Activated T-cell treated with anti-CD3 and anti-CD28 coated beads, Interleukin-2, amount 50 U/mL, for 4 hours (primary cell): ENCODE results near the gene MRPL40. TPM values are rescaled to one million over a fixed set of nuclear protein-coding genes. Genes with fewer than 3 reads are reported as not detected.

Experiments used
- ATAC-seq, 2 donors: fragments of 200-7000 bp; cut with Tn5 transposase; one replicate each; pipeline ENCODE4 v1.10.0; 2021
- DNase-seq: peaks from one replicate; pipeline ENCODE4 v3.0.0-alpha.2; 2020
- H3K27me3 Mint-ChIP-seq: one replicate; pipeline ENCODE4 v1.8.0; 2021; ENCODE audit warnings: low read depth, mixed read lengths
- H3K36me3 Mint-ChIP-seq: one replicate; pipeline ENCODE4 v1.8.0; 2022; ENCODE audit warnings: mixed read lengths; ENCODE audit not compliant: insufficient read depth
- H3K4me1 Mint-ChIP-seq: one replicate; pipeline ENCODE4 v1.8.0; 2021; ENCODE audit warnings: low read depth, mixed read lengths
- H3K4me3 Mint-ChIP-seq: one replicate; pipeline ENCODE4 v1.8.0; 2021; ENCODE audit warnings: mild to moderate bottlenecking, moderate library complexity, mixed read lengths
- H3K9me3 Mint-ChIP-seq: one replicate; pipeline ENCODE4 v1.8.0; 2021; ENCODE audit warnings: mixed read lengths
- total RNA-seq, 3 donors: library from RNA; stranded (reverse); gene quantifications; one replicate each; pipeline ENCODE4 v1.2.1, GENCODE V29; 2021

Gene MRPL40
- total RNA-seq, 3 donors from 2014 or later = 35.9 to 41.4 (median 39.2) TPM

- no peaks in the 10 kb centered on the region for H3K4me1 Mint-ChIP-seq
- DNase-seq (no peak), ATAC-seq (no peak)
- peaks cover 53% of the 10 kb centered on the region for H3K36me3 Mint-ChIP-seq
- no peaks in the 10 kb centered on the region for H3K27me3 Mint-ChIP-seq
- H3K9me3 Mint-ChIP-seq = no peaks in the 10 kb centered on the region
- no peak overlapping the region for H3K4me3 Mint-ChIP-seq
Measured at GRCh38 chr22:19400881-19401280, 31.5 kb upstream of the MRPL40 start.

- no peaks in the 10 kb centered on the region for H3K27me3 Mint-ChIP-seq
- no peak for ATAC-seq
- no peak for DNase-seq
- no peaks in the 10 kb centered on the region for H3K4me1 Mint-ChIP-seq
- H3K4me3 Mint-ChIP-seq = no peak overlapping the region
- no peaks in the 10 kb centered on the region for H3K9me3 Mint-ChIP-seq
- peaks cover 56% of the 10 kb centered on the region for H3K36me3 Mint-ChIP-seq
Measured at GRCh38 chr22:19401483-19401882, 30.9 kb upstream of the MRPL40 start.

GRCh38 chr22:19402642-19403191 lies 29.6 kb upstream of the MRPL40 start:
- peaks cover 57% of the 10 kb centered on the region for H3K36me3 Mint-ChIP-seq

GRCh38 chr22:19404676-19405075 lies 27.7 kb upstream of the MRPL40 start:
- peaks cover 58% of the 10 kb centered on the region for H3K36me3 Mint-ChIP-seq
- no peaks in the 10 kb centered on the region for H3K27me3 Mint-ChIP-seq
- H3K4me1 Mint-ChIP-seq = no peaks in the 10 kb centered on the region

More at GRCh38 chr22:19402642-19403191, 29.6 kb upstream of the MRPL40 start:
- Mint-ChIP-seq H3K27me3 (no peaks in the 10 kb centered on the region), H3K4me1 (no peaks in the 10 kb centered on the region), H3K9me3 (no peaks in the 10 kb centered on the region), H3K4me3 (no peak overlapping the region)
- ATAC-seq (no peak), DNase-seq (no peak)

GRCh38 chr22:19405133-19405532 lies 27.2 kb upstream of the MRPL40 start:
- H3K27me3 Mint-ChIP-seq = no peaks in the 10 kb centered on the region
- no peaks in the 10 kb centered on the region for H3K4me1 Mint-ChIP-seq
- H3K36me3 Mint-ChIP-seq = peaks cover 60% of the 10 kb centered on the region
- H3K4me3 Mint-ChIP-seq = no peak overlapping the region
- ATAC-seq = no peak
- no peak for DNase-seq
- no peaks in the 10 kb centered on the region for H3K9me3 Mint-ChIP-seq

More at GRCh38 chr22:19404676-19405075, 27.7 kb upstream of the MRPL40 start:
- Mint-ChIP-seq H3K9me3 (no peaks in the 10 kb centered on the region), H3K4me3 (no peak overlapping the region)
- ATAC-seq = no peak
- no peak for DNase-seq

- Mint-ChIP-seq H3K36me3 (peaks cover 55% of the 10 kb centered on the region), H3K27me3 (no peaks in the 10 kb centered on the region), H3K4me1 (no peaks in the 10 kb centered on the region), H3K4me3 (no peak overlapping the region), H3K9me3 (no peaks in the 10 kb centered on the region)
- DNase-seq = no peak
- ATAC-seq = no peak
Measured at GRCh38 chr22:19405652-19406051, 26.7 kb upstream of the MRPL40 start.

- H3K36me3 Mint-ChIP-seq = peaks cover 50% of the 10 kb centered on the region
- DNase-seq (no peak), ATAC-seq (no peak)
- H3K4me1 Mint-ChIP-seq = no peaks in the 10 kb centered on the region
- H3K9me3 Mint-ChIP-seq = no peaks in the 10 kb centered on the region
- no peaks in the 10 kb centered on the region for H3K27me3 Mint-ChIP-seq
- H3K4me3 Mint-ChIP-seq = no peak overlapping the region
Measured at GRCh38 chr22:19406281-19406811, 26.0 kb upstream of the MRPL40 start.

GRCh38 chr22:19406846-19407245 lies 25.5 kb upstream of the MRPL40 start:
- H3K36me3 Mint-ChIP-seq = peaks cover 45% of the 10 kb centered on the region
- no peaks in the 10 kb centered on the region for H3K9me3 Mint-ChIP-seq
- no peak overlapping the region for H3K4me3 Mint-ChIP-seq
- DNase-seq = no peak
- no peak for ATAC-seq
- peaks cover under 1% of the 10 kb centered on the region for H3K4me1 Mint-ChIP-seq
- no peaks in the 10 kb centered on the region for H3K27me3 Mint-ChIP-seq

GRCh38 chr22:19407649-19408606 lies 24.4 kb upstream of the MRPL40 start:
- DNase-seq (no peak), ATAC-seq (no peak)
- H3K9me3 Mint-ChIP-seq = no peaks in the 10 kb centered on the region
- no peaks in the 10 kb centered on the region for H3K27me3 Mint-ChIP-seq
- peaks cover 44% of the 10 kb centered on the region for H3K36me3 Mint-ChIP-seq
- H3K4me1 Mint-ChIP-seq = peaks cover 8% of the 10 kb centered on the region
- no peak overlapping the region for H3K4me3 Mint-ChIP-seq

- DNase-seq (no peak), ATAC-seq (no peak)
- Mint-ChIP-seq H3K27me3 (no peaks in the 10 kb centered on the region), H3K4me3 (no peak overlapping the region), H3K9me3 (no peaks in the 10 kb centered on the region), H3K36me3 (peaks cover 28% of the 10 kb centered on the region), H3K4me1 (peaks cover 18% of the 10 kb centered on the region)
Measured at GRCh38 chr22:19410941-19411689, 21.2 kb upstream of the MRPL40 start.

GRCh38 chr22:19411690-19412045 lies 20.7 kb upstream of the MRPL40 start:
- peaks cover 25% of the 10 kb centered on the region for H3K36me3 Mint-ChIP-seq
- no peaks in the 10 kb centered on the region for H3K27me3 Mint-ChIP-seq
- ATAC-seq (no peak), DNase-seq (no peak)
- no peaks in the 10 kb centered on the region for H3K9me3 Mint-ChIP-seq
- H3K4me3 Mint-ChIP-seq = no peak overlapping the region
- peaks cover 18% of the 10 kb centered on the region for H3K4me1 Mint-ChIP-seq

GRCh38 chr22:19412478-19412877 lies 19.9 kb upstream of the MRPL40 start:
- no peaks in the 10 kb centered on the region for H3K9me3 Mint-ChIP-seq
- DNase-seq (no peak), ATAC-seq (no peak)
- H3K4me3 Mint-ChIP-seq = no peak overlapping the region
- no peaks in the 10 kb centered on the region for H3K27me3 Mint-ChIP-seq
- H3K4me1 Mint-ChIP-seq = peaks cover 18% of the 10 kb centered on the region
- H3K36me3 Mint-ChIP-seq = peaks cover 21% of the 10 kb centered on the region

GRCh38 chr22:19412923-19413322 lies 19.4 kb upstream of the MRPL40 start:
- DNase-seq (no peak), ATAC-seq (no peak)
- Mint-ChIP-seq H3K4me3 (no peak overlapping the region), H3K36me3 (peaks cover 20% of the 10 kb centered on the region), H3K4me1 (peaks cover 20% of the 10 kb centered on the region), H3K9me3 (no peaks in the 10 kb centered on the region), H3K27me3 (no peaks in the 10 kb centered on the region)

- Mint-ChIP-seq H3K36me3 (peaks cover 5% of the 10 kb centered on the region), H3K4me3 (no peak overlapping the region), H3K4me1 (peaks cover 61% of the 10 kb centered on the region), H3K9me3 (no peaks in the 10 kb centered on the region), H3K27me3 (no peaks in the 10 kb centered on the region)
- ATAC-seq (no peak), DNase-seq (no peak)
Measured at GRCh38 chr22:19419086-19419463, 13.3 kb upstream of the MRPL40 start.
